MM.1S (cell line): ENCODE measurements around the gene SPDYE2.
"Not testable (repeated sequence)": the region's sequence is repeated elsewhere in the genome, so short reads cannot be mapped to it uniquely, and the experiment has no call there.

Source experiments
- DNase-seq: peaks from one replicate; pipeline ENCODE4 v3.0.0-alpha.2; 2015
- H2AFZ ChIP-seq: fragments of 300-600 bp; sonication (generic); 2 replicates; pipeline ENCODE4 v1.6.0; 2016; ENCODE audit warnings: antibody characterized with exemption, low read length
- H3F3A ChIP-seq: fragments of 300-600 bp; sonication (generic); 2 replicates; pipeline ENCODE4 v1.6.1; 2016; ENCODE audit warnings: mild to moderate bottlenecking, antibody characterized with exemption, low read length, moderate library complexity, mixed read lengths; ENCODE audit not compliant: insufficient read depth
- H3K27ac ChIP-seq: fragments of 300-600 bp; sonication (generic); 2 replicates; pipeline ENCODE4 v1.5.1; 2016; ENCODE audit warnings: mild to moderate bottlenecking, low read length
- H3K27me3 ChIP-seq: fragments of 300-600 bp; sonication (generic); replicated peaks from 2 replicates; pipeline ENCODE4 v1.6.0; 2016; ENCODE audit warnings: low read length; ENCODE audit not compliant: insufficient read depth
- H3K36me3 ChIP-seq: fragments of 300-600 bp; sonication (generic); replicated peaks from 2 replicates; pipeline ENCODE4 v1.6.1; 2016; ENCODE audit warnings: mild to moderate bottlenecking, low read length, mixed read lengths; ENCODE audit not compliant: insufficient read depth
- H3K4me1 ChIP-seq: fragments of 300-600 bp; sonication (generic); 2 replicates; pipeline ENCODE4 v1.6.1; 2016; ENCODE audit warnings: low read length, mixed read lengths
- H3K4me2 ChIP-seq: fragments of 300-600 bp; sonication (generic); 2 replicates; pipeline ENCODE4 v1.6.0; 2016; ENCODE audit warnings: low read depth, low read length
- H3K4me3 ChIP-seq: fragments of 300-600 bp; sonication (generic); 2 replicates; pipeline ENCODE4 v1.5.1; 2016; ENCODE audit warnings: low read length, mixed read lengths
- H3K79me2 ChIP-seq: fragments of 300-600 bp; sonication (generic); 2 replicates; pipeline ENCODE4 v1.6.1; 2016; ENCODE audit warnings: mixed run types, low read length, mixed read lengths
- H3K9ac ChIP-seq: fragments of 300-600 bp; sonication (generic); 2 replicates; pipeline ENCODE4 v1.6.1; 2016; ENCODE audit warnings: low read length, mixed read lengths
- H3K9me2 ChIP-seq: fragments of 300-600 bp; sonication (generic); replicated peaks from 2 replicates; pipeline ENCODE4 v1.6.1; 2016; ENCODE audit warnings: mild to moderate bottlenecking, low read length, mixed read lengths; ENCODE audit not compliant: insufficient read depth
- H3K9me3 ChIP-seq: fragments of 300-600 bp; sonication (generic); replicated peaks from 2 replicates; pipeline ENCODE4 v1.6.1; 2016; ENCODE audit warnings: mild to moderate bottlenecking, low read length, mixed read lengths; ENCODE audit not compliant: insufficient read depth
- H4K20me1 ChIP-seq: fragments of 300-600 bp; sonication (generic); 2 replicates; pipeline ENCODE4 v1.6.1; 2016; ENCODE audit warnings: mild to moderate bottlenecking, low read length, moderate library complexity, mixed read lengths; ENCODE audit not compliant: insufficient read depth

SPDYE2 gene

DNA sequence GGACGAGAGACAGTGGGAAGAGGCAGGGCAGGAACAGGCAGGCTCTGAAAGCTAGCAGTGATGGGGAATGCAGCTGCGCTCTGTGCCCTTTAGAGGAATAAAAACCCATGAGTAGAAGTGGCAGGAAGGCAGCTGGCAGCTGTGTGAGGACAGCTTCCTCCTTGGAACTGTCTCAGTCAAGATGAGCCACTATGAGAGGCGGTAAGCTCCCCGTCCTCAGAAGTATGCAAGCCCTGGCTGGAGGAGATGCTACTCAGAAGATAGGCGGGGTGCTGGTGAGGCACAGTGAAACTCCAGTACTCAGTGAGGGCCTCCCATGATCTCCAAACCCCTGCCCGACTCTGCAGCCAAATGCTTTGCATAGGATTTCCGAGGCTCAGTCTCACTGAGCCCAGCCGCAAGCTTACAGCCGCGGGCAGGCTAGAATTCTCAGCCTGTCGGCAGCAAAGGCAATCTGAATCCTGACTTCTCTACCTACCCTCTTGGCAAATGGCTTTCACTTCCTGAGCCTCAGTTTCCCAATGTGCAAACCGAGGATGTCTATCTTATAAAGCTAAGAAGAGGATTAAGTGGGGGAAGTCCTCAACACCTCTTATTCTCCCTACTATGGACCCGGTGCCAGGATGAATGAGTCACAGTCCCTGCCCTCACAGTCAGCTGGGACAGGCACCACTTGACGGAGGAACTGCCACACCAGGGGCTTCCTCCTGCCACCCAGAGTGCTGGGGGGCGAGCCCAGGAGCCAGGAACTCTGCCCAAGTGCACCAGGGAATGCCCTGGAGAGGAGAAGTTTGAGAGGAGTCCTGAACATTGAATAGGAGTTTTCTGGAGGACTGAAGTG, 35.9 kb upstream of the SPDYE2 start:
- H4K20me1 ChIP-seq, H3F3A ChIP-seq, H3K9me3 ChIP-seq, H3K4me2 ChIP-seq, H3K4me1 ChIP-seq, H3K79me2 ChIP-seq, H3K27me3 ChIP-seq, H2AFZ ChIP-seq, H3K36me3 ChIP-seq, H3K4me3 ChIP-seq, H3K9ac ChIP-seq, H3K9me2 ChIP-seq, DNase-seq: not testable (repeated sequence)
- H3K27ac ChIP-seq = peak overlapping the region; percentile 49; the same call in 1 of the 2 replicates

DNA sequence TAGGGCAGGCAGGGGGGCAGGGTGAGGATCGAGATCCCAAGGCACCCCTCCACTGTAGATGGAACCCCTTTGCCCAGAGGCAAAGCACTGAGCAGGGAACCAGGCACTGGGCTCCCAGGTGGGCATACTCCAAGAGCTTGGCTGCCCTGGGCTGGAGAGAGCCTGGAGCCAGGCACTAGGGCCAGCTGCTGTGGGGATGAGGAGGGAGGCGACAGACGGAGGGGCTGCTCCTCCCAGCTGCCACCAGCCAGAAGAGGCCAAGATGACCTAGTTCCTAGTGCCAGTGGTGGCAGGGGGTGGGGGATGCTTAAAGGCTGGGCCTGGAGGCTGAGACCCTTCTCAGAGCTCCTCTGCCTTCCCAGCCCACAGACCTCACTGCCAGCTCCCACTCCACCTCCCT, 35.1 kb upstream of the SPDYE2 start:
- H3K9ac ChIP-seq, H2AFZ ChIP-seq, H4K20me1 ChIP-seq, H3K4me1 ChIP-seq, H3K9me3 ChIP-seq, H3F3A ChIP-seq, H3K27me3 ChIP-seq, DNase-seq, H3K27ac ChIP-seq, H3K4me2 ChIP-seq, H3K9me2 ChIP-seq, H3K36me3 ChIP-seq, H3K4me3 ChIP-seq, H3K79me2 ChIP-seq: not testable (repeated sequence)

DNA sequence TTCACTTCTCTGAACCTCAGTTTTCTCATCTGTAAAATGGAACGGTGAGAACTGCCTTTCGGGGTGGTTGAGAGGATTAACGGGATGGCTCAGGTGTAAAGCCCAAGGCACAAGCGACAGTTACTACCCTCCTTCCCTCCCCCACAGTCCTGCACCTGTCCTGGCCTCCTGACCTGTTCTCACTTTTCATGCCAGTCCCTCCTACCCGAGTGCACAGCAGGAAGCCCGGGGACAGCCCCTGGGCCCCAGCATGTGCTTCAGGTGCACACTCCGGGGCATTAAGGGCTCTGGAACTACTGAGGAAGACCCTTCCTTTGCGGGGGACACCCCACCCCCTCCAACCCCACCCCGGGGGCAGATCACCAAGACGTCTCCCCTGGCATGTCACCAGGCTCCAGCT, 34.1 kb upstream of the SPDYE2 start:
- H3K4me2 ChIP-seq, H3K27me3 ChIP-seq, H3F3A ChIP-seq: not testable (repeated sequence)

DNA sequence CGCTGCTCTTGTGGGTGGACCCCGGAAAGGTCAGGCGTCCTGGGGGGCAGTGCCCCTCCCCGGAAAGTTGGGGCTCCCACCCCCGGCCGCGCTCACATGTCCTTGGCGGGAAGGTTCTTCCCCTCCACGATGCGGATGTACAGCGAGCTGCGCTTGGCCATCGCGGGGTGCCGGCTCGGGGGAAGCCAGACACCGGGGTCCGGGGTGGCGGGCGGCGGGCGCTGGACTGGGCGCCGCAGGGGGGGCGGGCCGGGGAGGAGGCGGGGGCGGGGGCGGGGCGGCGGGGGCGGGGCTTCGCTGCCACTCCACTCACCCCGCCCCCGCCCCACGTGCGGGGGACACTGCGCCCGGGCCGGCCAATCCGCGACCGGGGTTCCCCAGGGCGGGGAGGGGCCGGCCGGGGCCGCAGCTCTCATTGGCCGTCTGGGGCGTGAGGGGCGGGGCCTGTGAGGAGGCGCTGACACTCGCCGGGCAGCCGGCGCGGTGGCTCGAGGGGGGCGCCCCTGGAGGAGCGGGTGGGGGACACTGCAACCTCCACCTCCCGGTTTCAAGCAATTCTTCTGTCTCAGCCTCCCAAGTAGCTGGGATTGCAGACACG, 33.4 kb upstream of the SPDYE2 start, which contains the start of gene RASA4B:
RASA4B (minus strand) TSS at position 228 of the 598 bp plus-strand sequence; CDS start at position 161, 67 bp downstream.
- not testable (repeated sequence) for H3K4me1 ChIP-seq, H4K20me1 ChIP-seq, H3K9ac ChIP-seq, H3K36me3 ChIP-seq, H3K27me3 ChIP-seq, H3K9me3 ChIP-seq, H3K79me2 ChIP-seq, H3K4me2 ChIP-seq, H2AFZ ChIP-seq, H3K9me2 ChIP-seq, H3K27ac ChIP-seq, H3F3A ChIP-seq
- peak within 1 kb of the TSS; percentile 39; the same call in 1 of the 2 replicates for H3K4me3 ChIP-seq
- DNase-seq = peak; percentile 19

More for the DNA sequence above, 34.1 kb upstream of the SPDYE2 start:
- H3K4me3 ChIP-seq, H3K9ac ChIP-seq, H3K27ac ChIP-seq, H3K36me3 ChIP-seq, H2AFZ ChIP-seq, H3K9me2 ChIP-seq, DNase-seq, H3K79me2 ChIP-seq, H4K20me1 ChIP-seq, H3K9me3 ChIP-seq, H3K4me1 ChIP-seq: not testable (repeated sequence)

DNA sequence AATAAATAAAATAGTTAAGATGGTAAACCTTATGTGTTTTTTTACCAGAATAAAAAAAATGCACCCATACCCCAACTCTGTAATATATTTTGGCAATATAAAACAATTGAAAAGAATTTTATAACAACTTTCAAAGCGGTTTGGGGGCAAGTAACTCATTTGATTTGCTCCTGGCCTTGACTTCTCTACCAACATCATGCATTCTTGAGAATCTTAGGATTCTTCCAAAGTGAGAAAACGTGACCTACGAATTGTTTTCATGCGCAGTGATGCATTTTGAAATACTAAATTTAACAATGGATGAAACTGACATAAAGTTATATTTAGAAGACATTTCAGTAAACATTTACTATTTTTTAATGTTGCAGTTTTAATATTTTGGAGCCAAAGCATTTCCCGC, 30.2 kb upstream of the SPDYE2 start:
- not testable (repeated sequence) for DNase-seq, H3K9ac ChIP-seq, H3K9me2 ChIP-seq, H3K4me3 ChIP-seq, H3K27ac ChIP-seq, H4K20me1 ChIP-seq, H3K36me3 ChIP-seq, H2AFZ ChIP-seq, H3K79me2 ChIP-seq, H3K4me2 ChIP-seq, H3K9me3 ChIP-seq, H3K4me1 ChIP-seq, H3F3A ChIP-seq, H3K27me3 ChIP-seq

DNA sequence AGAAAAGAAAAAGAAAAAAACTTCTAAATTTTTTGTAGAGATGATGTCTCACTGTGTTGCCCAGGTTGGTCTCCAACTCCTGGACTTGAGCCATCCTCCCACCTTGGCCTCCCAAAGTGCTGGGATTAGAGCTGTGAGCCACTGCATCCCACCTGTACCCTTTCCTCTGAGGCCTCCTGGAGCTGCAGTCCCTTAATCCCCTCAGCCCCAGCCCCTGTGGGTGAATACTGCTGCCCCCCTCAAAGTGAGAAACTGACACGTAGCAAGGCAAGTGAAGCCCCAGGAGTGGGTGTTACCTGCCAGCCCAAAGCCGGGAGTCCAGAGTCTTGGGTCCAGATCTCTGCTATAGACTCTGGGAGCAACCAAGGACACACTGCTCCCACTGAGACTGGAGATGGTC, 26.2 kb upstream of the SPDYE2 start:
- not testable (repeated sequence) for H3K9me3 ChIP-seq, H3K9ac ChIP-seq, H3K79me2 ChIP-seq, H3K4me3 ChIP-seq, H4K20me1 ChIP-seq, H3F3A ChIP-seq, H3K27me3 ChIP-seq, H3K27ac ChIP-seq, H3K4me2 ChIP-seq, H3K36me3 ChIP-seq, DNase-seq, H3K4me1 ChIP-seq, H3K9me2 ChIP-seq, H2AFZ ChIP-seq

DNA sequence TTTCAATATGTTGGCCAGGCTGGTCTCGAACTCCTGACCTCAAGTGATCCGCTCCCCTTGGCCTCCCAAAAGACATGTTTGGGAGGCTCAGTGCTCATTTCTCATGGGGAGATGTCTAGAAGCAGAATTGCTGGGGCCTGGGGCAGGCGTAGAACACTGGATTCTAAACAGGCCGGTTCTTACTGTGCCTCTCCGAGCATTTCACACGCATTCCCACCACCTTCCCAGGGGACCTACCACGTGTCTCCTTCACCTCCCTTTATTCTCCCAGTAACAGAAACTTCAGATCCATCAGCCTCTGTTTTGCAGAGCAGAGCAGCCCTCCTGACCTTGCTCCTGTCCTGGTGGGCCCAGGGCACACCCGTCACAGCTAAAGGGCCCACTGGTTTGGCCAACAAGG, 23.8 kb upstream of the SPDYE2 start:
- not testable (repeated sequence) for H3K9ac ChIP-seq, H3K4me1 ChIP-seq, H3K9me3 ChIP-seq, H3K9me2 ChIP-seq, H2AFZ ChIP-seq, H3K27ac ChIP-seq, H3K4me2 ChIP-seq, DNase-seq, H3K4me3 ChIP-seq, H3K79me2 ChIP-seq, H3F3A ChIP-seq, H4K20me1 ChIP-seq, H3K27me3 ChIP-seq, H3K36me3 ChIP-seq
